ENCODE results near the gene SPI1.

Gene SPI1

DNA sequence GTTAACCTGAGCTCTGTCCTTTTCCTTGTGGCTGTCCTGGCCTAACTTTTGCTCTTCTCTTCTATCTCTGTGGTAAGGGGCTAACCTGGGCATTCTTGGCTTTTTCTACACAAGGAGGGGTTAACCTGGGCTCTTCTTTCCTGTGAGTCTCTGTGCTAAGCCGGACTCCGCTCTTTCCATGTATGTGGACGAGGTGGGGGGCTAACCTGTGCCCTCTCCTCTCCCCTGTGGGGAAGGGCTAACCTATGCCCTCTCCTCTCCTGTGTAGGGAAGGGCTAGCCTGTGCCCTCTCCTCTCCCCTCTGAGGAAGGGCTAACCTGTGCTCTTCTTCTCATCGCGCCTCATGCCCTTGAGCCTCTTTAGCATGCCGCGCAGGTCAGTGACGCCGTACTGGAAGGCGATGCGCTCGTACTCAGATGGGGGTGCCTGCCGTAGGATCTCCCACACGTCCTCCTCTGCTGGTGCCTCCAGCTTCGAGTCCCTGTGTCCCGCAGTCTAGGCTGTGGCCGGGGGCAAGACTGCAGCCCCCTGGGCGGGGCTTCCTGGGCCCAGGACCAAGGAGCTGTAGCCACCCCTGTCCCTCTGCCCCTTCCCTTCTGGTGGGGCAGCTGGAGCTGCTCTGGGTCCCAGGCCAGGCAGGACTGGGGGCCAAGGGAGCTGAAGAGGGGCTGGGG is 32.3 kb downstream of the SPI1 start:
- no peak overlapping the region for H3K4me3 ChIP-seq (ENCODE audit: low read length)
- TF ChIP-seq, protein P1, sequence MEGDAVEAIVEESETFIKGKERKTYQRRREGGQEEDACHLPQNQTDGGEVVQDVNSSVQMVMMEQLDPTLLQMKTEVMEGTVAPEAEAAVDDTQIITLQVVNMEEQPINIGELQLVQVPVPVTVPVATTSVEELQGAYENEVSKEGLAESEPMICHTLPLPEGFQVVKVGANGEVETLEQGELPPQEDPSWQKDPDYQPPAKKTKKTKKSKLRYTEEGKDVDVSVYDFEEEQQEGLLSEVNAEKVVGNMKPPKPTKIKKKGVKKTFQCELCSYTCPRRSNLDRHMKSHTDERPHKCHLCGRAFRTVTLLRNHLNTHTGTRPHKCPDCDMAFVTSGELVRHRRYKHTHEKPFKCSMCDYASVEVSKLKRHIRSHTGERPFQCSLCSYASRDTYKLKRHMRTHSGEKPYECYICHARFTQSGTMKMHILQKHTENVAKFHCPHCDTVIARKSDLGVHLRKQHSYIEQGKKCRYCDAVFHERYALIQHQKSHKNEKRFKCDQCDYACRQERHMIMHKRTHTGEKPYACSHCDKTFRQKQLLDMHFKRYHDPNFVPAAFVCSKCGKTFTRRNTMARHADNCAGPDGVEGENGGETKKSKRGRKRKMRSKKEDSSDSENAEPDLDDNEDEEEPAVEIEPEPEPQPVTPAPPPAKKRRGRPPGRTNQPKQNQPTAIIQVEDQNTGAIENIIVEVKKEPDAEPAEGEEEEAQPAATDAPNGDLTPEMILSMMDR (IDR thresholded peaks at IDR 0.05; ENCODE audit: insufficient read depth, low read depth, low read length, missing control alignments) = no peak
- DNase-seq (ENCODE audit: low read depth) = no peak

DNA sequence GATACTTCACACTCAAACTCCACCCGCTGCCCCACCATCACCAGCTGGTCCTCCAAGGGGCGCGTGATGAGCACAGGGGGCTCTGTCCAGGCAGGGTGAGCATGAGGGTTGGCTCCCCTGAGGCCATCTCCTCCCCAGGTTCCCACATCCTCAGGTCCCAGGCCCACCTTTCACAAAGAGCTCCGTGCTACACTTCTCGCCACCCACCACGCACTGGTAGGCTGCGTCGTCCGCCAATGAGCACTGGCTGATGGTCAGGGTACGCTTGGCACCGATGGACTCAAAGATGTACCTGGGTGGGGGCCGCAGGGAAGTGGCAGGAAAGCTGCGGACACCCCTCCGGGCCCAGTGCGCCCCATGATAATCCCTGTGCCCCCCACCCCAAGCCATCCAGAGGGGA is 35.5 kb downstream of the SPI1 start:
- TF ChIP-seq, protein P1 (IDR thresholded peaks at IDR 0.05; ENCODE audit: insufficient read depth, low read depth, low read length, missing control alignments) = no peak
- H3K4me3 ChIP-seq (ENCODE audit: low read length) = no peak overlapping the region
- DNase-seq (ENCODE audit: low read depth) = no peak

DNA sequence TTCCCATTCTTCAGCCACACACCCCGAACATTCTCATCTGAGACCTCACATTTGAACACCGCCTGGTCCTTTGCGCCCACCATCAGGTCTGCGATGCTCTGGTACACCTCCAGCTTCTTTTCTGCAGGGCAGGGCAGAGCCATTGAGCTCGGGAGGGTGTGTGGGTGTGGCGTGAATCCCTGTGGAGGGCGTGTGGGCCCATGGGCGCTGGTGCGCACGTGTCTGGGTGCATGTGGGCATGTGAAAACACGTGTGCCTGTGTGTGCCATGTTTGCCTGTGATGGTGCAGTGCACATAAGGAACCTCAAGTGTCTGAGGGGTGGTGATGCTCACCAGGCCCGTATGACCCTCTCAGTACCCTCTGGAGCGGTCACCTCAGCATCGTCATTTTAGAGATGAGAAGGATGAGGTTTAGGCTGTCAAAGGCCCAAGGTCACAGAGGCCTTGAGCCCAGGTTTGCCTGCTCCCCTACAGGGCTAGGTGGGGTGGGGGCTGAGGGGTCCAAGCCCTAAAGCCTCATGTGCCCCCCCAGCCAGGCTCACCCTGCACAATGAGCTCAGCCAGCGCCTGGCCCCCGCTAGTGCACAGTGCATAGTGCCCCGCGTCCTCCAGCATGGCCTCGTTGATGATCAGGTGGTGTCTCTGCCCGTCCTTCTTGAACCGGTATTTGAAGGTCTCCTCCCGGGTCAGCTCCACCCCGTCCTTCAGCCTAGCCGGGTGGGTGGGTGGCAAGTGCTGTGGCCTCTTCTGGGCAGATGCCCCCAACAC is 36.1 kb downstream of the SPI1 start:
- TF ChIP-seq, protein P1 (IDR thresholded peaks at IDR 0.05; ENCODE audit: insufficient read depth, low read depth, low read length, missing control alignments) = no peak
- DNase-seq (ENCODE audit: low read depth) = no peak
- no peak overlapping the region for H3K4me3 ChIP-seq (ENCODE audit: low read length)

DNA sequence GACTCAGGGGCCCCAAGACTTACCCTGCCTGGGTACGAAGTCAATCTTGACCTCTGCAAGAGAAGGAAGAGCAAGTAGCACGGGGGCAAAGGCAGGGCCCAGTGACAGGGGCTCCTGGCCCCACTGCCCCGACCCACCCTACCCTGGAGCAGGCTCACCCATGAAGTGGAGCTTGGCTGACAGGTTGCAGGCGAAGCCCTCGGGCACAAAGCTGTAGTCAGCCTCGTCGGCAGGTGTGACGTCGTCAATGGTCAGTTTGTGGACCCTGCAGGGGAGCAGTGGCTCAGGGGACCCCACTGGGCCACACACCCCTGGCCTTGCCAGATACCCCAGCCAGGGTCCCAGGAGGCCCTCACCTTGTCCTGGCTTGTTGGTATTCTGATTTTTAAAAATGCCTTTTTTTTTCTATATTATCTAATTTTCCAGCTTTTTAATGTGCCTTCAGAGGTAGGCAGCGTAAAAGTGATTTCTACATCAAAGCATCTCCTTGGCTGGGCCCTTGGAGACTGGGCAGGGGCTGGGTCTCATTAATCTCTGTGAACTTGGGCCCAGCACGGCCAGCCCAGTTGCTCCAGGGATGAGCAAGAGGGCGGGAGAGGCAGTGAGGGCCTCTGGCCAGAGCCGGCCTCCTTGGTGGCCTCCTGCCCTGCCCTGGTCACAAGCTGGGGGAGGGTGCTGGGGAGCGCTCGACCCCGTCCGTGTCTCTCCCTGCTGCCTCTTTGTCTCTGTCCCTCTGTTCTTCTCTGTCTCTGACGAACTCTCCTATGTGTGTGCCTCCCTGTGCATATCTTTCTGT is 37.2 kb downstream of the SPI1 start:
- no peak for DNase-seq (ENCODE audit: low read depth)
- H3K4me3 ChIP-seq (ENCODE audit: low read length) = no peak overlapping the region
- TF ChIP-seq, protein P1 (IDR thresholded peaks at IDR 0.05; ENCODE audit: insufficient read depth, low read depth, low read length, missing control alignments) = no peak

DNA sequence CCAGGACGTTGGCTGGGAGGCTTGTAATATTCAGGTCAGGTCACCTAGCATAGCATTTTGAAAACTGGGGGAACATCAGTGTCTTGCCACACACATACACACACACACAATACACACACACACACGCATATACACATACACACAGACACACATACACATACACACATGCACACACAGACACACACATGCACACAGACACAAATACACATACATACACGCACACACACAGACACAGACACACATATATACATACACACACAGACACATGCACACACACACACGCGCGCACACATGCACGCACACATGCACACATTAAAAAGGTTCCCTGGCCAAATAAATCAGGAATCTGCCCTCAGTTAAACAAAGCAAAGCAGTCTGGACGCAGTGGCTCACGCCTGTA is 38.3 kb downstream of the SPI1 start:
- no peak overlapping the region for H3K4me3 ChIP-seq (ENCODE audit: low read length)
- TF ChIP-seq, protein P1 (IDR thresholded peaks at IDR 0.05; ENCODE audit: insufficient read depth, low read depth, low read length, missing control alignments) = no peak
- DNase-seq (ENCODE audit: low read depth) = no peak

DNA sequence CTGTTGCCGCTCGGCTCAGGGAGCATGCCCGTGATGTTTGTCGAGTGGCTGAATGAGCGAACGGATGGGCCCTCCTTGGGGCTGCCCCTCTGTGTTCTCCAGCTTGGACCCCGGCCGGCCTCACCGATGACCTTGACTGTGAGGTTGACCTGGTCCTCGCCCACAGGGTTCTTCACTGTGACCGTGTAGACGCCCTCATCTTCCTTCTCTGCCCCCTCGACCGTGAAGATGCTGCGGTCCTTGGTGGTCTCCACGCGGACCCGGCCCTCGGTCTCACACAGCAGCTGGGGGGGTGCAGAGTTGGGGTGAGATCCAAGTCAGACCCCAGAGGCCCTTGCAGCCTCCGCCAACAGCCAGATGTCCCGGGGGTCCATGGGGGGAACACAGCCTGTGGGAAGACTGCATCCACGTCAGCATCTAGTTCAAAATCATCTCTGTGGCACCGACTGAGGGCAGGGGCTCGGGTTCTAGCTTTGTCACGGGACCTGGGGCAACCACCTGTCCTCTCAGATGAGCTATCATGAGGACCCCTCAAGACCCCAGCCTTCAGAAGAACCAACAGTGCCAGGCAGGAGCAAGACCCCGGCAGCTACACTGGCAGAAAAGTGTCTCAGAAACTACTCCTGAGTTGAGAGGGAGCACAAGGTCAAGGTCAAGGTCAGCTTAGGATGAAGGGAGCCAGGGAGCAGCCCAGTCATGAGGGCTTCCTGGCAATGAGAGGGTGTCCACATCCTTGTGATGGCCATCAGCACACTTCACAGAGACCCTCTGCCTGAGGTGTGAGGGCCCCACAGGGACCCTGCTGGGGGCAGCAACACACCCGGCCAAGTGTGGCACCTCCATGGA is 39.7 kb downstream of the SPI1 start:
- TF ChIP-seq, protein P1 (IDR thresholded peaks at IDR 0.05; ENCODE audit: insufficient read depth, low read depth, low read length, missing control alignments) = no peak
- no peak for DNase-seq (ENCODE audit: low read depth)
- H3K4me3 ChIP-seq (ENCODE audit: low read length) = no peak overlapping the region

All from epithelial cell of esophagus (primary cell).